Measurements from ENCODE around the gene ADAMTS8.

ADAMTS8 gene, protein sequence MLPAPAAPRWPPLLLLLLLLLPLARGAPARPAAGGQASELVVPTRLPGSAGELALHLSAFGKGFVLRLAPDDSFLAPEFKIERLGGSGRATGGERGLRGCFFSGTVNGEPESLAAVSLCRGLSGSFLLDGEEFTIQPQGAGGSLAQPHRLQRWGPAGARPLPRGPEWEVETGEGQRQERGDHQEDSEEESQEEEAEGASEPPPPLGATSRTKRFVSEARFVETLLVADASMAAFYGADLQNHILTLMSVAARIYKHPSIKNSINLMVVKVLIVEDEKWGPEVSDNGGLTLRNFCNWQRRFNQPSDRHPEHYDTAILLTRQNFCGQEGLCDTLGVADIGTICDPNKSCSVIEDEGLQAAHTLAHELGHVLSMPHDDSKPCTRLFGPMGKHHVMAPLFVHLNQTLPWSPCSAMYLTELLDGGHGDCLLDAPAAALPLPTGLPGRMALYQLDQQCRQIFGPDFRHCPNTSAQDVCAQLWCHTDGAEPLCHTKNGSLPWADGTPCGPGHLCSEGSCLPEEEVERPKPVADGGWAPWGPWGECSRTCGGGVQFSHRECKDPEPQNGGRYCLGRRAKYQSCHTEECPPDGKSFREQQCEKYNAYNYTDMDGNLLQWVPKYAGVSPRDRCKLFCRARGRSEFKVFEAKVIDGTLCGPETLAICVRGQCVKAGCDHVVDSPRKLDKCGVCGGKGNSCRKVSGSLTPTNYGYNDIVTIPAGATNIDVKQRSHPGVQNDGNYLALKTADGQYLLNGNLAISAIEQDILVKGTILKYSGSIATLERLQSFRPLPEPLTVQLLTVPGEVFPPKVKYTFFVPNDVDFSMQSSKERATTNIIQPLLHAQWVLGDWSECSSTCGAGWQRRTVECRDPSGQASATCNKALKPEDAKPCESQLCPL

DNA sequence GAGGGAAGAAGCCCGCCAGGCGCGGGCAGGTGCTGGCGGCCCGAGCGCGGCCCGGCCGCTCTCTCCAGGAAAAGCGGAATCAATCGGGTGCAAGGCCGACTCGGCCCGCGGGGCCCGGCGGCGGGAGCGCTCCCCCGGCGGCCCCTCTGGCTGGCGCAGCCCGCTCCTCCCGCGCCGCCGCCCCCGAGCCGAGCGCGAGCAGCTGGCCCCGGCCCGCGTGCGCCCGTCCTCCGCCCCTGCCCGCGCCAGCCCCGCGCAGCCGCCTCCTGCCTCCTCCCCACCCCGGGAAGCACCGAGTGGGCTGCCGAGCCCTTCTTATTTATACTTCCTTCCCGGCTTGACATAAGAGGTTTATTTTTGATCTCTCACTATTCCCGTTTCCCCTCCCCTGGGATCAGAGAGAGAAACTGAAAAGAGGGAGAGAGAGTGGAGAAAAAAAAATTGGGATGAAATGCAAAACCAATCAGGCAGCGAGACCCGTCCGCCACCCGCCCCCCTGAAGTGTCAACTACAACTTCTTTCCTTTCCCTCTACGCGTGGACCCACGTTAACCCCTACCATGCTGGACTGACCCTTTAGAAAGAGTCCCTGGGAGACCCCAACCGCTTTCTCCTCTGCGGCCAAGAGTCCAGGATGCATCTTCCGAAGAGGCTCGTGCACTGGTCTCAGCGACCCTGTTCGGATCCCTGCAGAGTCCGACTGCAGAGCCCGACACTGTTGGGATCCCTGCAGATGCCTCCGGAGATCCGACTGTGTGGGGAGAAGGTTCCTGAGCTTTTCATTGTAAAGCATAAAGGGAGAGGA, at the start of gene ADAMTS8:
Gene ADAMTS8, minus strand, starts transcription at position 294 of the 804 bp plus-strand sequence. CDS start 323 bp downstream, outside the sequence.
- peak; percentile 31 for DNase-seq (ENCODE audit: low spot score)

DNA sequence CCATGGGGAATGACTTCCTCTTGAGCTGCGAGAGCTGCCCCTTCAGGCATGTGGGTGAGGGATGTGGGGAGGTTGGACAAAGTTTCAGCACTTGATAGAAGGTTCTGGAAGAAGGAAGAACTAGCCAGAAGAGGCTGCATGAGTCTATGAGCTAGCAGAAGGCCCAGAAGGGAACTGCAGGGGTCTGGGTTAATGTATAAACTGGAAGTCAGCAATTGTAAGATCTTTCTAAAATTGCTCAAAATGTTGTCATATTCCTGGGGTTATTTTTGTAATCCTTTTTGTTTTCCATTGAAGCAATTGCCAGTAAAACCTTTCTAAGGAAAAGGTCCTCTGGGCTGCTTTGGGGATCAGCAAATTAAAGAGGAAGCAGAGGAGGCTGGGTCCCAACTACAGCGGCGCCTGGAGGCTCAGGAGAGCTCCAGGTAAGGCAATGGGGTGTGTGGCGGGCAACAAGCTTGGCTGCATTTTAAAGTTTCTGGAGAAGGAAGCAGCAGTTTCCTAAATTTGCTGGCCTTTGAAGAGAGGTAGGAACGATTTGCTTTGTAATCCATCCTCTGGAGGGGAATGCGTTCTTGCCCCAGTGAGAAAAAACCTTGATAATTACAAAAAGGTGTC, 49.3 kb upstream of the ADAMTS8 start:
- DNase-seq (ENCODE audit: low spot score): no peak

DNA sequence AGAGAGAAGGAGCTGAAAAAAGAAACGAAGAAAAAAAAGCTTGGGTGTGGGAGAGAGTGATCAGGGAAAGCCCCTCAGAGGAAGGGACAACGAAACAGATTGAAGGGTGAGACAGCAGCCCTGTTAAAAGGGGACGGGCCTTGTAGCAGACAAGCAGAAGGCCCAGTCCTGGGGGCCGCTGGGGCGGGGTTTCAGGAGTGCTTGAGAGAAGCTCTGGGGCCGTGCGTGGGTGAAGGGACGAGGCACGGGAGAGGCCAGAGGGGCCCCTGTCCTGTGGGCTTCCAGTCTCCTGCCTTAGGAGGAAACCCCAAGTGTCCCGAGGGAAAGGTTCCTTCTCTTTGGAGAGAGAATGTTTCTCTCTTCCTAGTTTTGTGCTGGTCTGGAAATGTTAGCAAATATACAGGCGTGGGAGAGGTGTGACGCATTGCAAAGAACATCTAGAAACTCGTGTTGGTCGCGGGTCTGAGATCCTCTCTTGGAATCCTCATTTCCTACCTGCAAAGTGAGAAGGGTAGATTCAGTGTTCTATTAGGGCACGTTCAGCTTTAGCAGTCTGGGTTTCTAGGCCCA, 48.6 kb upstream of the ADAMTS8 start:
- DNase-seq (ENCODE audit: low spot score): no peak

DNA sequence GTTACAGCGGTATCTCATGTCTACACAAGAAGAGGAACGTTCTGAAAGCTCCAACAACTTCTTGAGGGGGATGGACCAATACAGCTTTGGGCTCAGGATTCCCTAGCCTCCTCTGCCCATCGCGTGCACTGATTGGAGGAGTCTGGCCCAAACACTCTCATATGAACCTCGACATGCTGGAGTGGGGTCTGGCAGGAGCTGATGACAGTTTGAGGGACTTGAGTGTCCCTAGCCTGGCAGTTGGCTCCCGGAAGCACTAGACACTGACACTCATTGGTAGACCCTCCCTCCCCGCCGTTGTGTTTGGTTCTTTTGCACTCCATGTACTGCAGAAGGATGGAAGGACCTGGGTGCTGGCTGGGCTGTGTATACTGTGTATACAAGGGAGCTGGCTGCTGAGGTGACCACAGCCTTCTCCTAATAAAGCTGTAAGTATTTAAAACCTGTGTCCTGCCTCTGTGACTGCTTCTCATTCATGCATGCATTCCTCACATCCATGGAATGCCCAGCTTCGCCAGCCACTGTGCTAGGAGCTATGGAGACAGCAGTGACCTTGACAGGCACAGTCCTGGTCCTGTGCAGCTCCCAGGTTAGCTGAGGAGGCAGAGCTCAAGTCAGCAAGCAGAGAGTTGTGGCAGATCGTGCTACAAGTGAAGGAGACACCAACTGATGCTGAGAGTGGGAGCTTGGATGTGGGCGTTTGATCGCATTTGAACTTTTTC, 48.0 kb upstream of the ADAMTS8 start:
- no peak for DNase-seq (ENCODE audit: low spot score)

DNA sequence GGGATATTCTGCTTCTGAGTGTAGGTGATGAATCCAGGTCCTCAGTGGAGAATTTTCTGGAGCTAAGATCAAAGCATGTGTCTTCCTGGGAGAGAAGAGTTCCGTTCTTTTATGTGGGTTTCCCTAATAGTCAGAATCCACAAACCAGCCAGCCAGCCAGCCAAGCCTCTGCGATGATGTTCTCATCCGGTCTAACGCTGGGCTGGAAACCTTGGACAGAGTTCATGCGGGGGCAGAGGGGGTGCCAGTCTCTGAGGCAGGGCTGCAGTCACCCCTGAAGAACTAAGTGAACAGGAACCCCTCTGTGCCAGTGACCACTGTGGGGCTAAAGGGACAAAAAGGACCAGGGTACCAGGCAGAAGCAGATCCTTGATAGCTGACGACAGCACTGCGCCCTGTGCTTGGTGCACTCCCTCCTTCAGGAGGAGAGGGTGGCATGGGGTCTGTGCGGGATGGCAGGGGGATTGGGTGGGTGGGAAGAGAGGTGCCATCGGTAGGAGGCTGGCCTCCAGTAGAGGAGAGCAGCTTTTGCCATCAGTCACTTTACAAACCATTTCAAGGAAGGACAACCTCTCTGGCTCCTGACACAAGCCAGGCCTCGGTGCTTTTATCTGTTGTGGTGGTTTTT, 47.1 kb upstream of the ADAMTS8 start:
- no peak for DNase-seq (ENCODE audit: low spot score)

DNA sequence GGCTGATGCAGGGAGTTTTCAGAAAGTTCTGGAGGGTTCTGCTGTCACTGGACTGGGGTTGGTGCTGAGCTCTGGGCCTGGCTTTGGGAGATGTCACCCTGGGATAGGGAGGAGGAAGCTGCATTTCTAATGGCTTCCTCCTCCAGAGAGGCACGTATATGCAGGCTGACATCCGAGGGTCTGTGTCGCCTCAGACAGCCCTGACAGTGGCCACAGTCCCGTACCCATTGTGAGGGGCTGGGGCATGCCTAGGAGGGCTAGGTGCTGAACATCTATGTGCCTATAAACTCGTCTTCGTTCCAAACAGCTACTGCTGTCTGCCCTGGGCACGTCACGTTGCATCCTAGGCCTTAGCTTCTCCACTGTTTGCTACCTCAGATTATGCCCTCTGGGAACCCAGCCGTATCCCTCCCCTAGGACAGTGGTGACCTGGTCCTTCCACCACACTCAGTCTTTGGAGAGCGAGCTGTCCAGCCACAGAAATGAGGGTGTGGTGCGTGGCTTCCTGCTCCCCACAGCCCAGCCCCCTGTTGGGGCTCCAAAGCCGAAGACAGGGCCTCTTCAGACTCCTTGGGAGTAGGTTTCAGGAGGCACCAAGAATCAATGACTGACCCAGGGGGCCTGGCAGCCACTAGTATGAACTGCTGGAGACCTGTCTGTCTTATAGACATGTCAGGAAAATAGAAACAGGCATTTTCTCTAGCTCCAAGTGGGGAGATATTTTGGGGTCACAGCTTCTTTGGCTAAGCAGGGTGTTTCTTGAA, 46.4 kb upstream of the ADAMTS8 start:
- no peak for DNase-seq (ENCODE audit: low spot score)

DNA sequence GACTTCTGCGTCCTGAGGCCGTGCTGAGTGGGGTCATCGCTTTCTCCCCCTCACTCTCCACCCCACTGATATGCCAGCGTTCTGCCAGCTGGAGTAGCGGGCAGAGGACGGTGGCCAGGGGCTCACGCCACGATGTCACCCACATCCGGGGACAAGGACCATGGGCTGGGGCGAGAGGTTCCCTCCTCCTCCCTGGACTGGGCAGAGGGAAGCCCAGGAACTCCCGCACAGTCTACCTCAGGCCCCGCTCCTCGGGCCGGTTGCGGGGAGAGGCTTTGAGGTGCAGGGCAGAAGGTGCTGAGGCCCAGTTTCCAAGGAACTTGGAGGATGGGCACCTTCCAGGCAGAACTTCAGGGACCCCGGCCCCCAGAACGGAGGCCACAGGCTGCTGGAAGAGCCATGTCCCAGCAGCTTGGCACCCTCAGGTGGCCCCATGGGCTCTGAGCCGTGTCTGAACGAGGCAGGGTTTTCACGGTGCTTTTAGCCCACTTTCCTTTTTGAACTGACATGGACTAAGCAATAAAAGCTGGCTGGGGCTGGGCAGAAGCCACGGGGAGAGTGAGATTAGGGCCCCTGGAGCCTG, 45.5 kb upstream of the ADAMTS8 start:
- no peak for DNase-seq (ENCODE audit: low spot score)

DNA sequence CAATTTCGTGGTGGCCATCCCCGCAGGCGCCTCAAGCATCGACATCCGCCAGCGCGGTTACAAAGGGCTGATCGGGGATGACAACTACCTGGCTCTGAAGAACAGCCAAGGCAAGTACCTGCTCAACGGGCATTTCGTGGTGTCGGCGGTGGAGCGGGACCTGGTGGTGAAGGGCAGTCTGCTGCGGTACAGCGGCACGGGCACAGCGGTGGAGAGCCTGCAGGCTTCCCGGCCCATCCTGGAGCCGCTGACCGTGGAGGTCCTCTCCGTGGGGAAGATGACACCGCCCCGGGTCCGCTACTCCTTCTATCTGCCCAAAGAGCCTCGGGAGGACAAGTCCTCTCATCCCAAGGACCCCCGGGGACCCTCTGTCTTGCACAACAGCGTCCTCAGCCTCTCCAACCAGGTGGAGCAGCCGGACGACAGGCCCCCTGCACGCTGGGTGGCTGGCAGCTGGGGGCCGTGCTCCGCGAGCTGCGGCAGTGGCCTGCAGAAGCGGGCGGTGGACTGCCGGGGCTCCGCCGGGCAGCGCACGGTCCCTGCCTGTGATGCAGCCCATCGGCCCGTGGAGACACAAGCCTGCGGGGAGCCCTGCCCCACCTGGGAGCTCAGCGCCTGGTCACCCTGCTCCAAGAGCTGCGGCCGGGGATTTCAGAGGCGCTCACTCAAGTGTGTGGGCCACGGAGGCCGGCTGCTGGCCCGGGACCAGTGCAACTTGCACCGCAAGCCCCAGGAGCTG, 44.8 kb upstream of the ADAMTS8 start:
- DNase-seq (ENCODE audit: low spot score): no peak

DNA sequence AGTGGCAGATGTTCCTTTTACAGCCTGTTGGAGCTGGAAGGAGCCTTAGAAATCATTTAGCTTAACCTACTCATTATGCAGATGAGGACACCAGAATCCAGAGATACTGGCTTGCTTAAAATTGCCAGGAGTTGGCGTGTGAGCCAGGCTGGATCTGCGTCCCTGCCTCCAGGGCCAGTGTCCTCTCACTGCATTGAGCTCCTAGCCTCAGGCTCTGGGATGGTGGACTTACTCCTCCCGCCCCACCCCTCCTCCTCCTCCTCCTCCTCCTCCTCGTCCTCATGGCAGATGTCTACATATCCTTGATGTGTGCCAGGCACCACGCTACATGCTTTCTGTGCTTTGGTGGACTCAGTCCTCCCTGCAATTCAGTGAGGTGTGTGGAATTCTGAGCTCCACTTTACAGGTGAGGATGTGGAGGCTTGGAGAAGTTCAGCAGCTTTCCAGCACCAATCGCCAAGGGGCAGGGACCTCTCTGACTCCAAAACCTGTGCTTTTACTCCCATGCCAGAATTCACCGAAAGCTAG, 44.1 kb upstream of the ADAMTS8 start:
- no peak for DNase-seq (ENCODE audit: low spot score)

DNA sequence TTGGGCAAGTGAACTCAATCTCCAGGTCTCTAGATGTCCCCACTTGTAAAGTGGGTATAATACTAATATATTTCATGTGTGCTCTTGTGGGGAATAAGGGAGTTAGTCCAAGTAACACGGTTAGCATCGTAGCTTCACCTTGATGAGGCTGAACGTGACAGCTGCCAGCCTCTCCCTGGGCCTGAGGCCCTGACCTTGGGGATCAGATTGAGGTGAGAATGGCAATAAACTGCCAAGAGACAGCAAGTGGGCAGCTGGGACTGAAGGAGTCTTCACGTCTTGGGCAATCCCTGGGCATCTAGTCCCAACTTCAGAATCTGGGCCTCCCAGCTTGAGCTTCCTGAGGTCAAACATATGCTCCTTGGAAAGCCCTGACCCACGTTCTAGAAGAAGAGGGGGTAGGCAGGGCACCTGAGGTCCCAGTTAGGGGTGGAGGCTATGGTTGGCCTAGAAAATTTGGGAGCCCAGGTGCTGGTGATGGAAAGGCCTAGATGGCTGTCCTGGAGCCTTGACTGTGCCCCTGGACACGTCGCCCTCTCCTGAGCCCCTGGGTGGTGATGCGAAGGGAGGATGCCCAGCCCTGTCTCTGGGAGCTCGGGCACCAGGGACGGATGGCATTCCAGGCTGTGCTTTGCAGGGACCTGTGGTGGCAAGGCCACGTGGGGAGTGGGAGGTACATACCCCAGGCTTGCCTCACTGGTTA, 43.5 kb upstream of the ADAMTS8 start:
- DNase-seq (ENCODE audit: low spot score): no peak

DNA sequence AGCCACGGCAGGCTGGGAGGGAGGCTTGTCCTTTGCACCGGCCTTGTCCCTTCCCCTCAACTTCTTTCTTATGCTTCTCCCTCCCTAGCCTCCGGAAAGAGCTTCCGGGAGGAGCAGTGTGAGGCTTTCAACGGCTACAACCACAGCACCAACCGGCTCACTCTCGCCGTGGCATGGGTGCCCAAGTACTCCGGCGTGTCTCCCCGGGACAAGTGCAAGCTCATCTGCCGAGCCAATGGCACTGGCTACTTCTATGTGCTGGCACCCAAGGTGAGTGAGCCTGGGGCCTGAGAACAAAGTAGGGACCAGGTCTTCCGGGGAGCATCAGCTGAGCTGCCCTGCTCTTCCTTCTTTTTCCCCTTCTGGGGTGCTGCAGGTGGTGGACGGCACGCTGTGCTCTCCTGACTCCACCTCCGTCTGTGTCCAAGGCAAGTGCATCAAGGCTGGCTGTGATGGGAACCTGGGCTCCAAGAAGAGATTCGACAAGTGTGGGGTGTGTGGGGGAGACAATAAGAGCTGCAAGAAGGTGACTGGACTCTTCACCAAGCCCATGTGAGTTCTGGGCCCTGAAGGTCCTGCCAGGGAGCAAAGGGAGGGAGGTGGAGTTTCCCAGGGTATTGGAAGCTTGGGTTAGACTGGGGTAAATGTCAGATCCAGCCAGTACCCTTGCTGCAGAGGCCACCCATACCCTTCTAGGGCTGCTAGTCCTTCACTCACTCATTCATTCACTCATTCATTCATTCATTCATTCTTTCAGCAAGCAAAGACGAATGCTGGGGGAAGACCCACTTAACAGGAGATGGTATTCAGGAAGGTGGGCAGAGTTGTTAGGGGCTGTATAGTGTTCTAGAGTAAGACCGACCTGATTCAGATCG, 42.7 kb upstream of the ADAMTS8 start:
- no peak for DNase-seq (ENCODE audit: low spot score)

DNA sequence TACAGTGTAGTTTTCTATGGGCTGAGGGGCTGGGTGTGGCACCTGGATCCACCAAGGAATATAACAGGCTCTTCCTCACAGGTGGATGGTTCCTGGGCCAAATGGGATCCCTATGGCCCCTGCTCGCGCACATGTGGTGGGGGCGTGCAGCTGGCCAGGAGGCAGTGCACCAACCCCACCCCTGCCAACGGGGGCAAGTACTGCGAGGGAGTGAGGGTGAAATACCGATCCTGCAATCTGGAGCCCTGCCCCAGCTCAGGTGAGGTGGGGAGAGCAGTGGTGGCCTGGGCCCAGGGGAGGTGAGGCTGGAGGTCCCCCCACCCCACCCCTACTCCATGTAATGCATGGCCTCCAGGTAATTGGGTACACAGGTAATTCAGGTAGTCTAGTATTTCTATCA, 40.8 kb upstream of the ADAMTS8 start:
- DNase-seq (ENCODE audit: low spot score): no peak

DNA sequence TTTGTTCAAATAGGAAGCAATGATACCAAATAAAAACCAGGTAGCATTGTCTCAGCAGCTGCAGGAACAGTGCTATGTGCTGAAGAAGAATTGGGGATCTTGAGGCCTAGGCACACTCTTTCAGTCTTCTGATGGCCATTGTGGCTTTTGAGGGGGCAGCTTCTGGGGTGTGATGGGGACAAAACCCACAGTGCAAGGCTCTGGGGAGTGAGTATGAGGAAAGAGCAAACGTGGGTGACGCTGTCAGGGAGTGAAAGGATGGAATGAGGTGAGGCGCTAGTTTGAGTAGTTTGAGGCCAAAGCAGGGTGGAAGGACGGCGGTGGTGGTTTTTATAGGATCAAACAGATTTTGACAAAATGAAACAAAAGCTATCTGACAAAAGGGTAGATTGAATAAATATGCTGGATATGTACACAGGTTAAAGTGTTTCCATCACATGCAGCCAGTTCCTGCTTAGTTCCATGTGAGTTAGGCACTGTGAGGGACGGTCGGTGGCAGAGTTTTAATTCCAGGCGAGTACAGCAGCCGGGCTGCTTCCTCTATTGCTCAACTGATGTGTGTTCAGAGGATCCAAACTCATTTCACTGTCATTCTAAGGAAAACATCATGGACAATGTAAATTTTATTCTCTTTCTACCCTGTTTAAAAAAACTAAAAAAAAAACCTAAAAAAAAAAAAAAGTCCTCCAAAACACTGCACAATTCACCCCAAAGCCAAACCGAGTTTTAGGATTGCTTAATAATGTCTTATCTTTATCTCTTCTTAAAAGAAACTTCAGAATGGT, 38.9 kb upstream of the ADAMTS8 start:
- no peak for DNase-seq (ENCODE audit: low spot score)

DNA sequence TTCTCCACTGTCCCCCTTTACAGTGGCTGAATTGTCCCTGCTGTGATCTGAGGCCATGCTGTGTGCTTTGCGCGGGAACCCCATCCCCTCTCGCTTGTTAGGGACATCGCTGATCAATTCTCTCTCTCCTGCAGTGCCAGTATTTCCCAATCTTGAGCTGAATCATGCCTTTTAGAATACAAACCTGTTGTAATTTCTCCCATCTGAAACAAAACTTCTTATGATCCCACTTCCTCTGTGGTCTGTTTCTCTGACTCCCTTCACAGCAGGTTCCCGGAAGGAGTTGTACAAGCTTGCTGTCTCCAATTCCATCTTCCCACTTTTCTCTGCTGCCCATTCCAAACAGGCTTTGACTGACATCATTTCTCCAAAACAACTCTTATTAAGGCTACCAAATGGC, 36.9 kb upstream of the ADAMTS8 start:
- DNase-seq (ENCODE audit: low spot score): no peak

DNA sequence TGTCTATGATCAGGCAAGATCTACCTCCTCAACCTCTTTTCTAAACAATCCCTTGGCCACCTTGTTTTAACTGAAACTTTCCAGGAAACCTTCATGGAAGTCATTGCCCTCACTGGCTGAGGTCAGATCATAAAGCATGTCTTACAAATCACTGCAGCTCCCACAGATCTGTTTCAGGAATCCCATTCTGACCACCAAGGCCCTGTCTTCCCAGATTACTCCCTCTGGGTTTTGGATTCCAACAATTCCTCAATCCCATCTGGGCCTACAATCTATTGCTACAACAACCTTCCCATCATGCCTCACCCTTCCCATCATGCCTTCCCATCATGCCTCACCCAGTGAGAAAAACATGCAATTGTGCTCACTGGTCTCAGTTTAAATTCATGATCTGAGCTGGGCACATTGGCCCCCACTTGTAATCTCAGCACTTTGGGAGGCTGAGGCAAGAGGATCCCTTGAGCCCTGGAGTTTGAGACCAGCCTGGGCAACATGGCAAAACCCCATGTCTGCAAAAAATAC, 35.9 kb upstream of the ADAMTS8 start:
- peak; percentile 56 for DNase-seq (ENCODE audit: low spot score)

DNA sequence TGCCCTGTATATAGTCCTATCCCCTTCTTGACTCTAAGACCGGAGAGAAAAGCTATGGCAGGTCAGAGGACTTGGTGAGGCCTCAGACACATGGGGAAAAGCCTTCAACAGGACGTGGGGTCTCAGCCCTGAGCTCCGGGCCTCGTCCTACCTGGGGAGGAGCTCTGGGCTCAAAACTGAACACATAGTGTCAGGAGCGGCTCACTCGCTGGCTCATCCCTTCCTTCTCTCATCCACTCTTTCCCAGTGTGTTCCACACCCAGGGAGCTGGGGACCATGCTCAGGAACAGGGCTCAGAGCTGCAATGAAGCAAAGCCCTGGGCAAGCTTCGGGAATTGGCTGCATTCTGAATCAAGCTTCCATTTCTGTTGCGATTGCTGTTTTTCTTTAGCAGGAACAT, 34.5 kb upstream of the ADAMTS8 start:
- no peak for DNase-seq (ENCODE audit: low spot score)
